Smooth muscle cell (in vitro differentiated cells): ENCODE results near the gene PIP4K2B. TPM values are rescaled to one million over a fixed set of nuclear protein-coding genes. Genes with fewer than 3 reads are reported as not detected.
"Not testable (repeated sequence)": the region's sequence is repeated elsewhere in the genome, so short reads cannot be mapped to it uniquely, and the experiment has no call there.

ENCODE experiments used
- DNase-seq: peaks from one replicate; lab custom pipeline; 2025; ENCODE audit not compliant: unreplicated experiment; lab: John Stamatoyannopoulos, UW
- H2AFZ ChIP-seq: fragments of 200-600 bp; sonication (generic); 2 replicates; pipeline ENCODE4 v1.6.0; 2016; ENCODE audit warnings: antibody characterized with exemption, low read depth, mild to moderate bottlenecking
- H3F3A ChIP-seq: fragments of 200-600 bp; sonication (generic); 2 replicates; pipeline ENCODE4 v1.6.0; 2017; ENCODE audit warnings: antibody characterized with exemption, low read depth
- H3K27ac ChIP-seq: fragments of 200-600 bp; sonication (generic); 2 replicates; pipeline ENCODE4 v1.5.1; 2016; ENCODE audit warnings: low read depth, mild to moderate bottlenecking
- H3K27me3 ChIP-seq: fragments of 200-600 bp; sonication (generic); 2 replicates; pipeline ENCODE4 v1.6.1; 2016; ENCODE audit warnings: low read depth, mild to moderate bottlenecking
- H3K36me3 ChIP-seq: fragments of 200-600 bp; sonication (generic); 2 replicates; pipeline ENCODE4 v1.5.1; 2016; ENCODE audit warnings: low read depth
- H3K4me1 ChIP-seq: fragments of 200-600 bp; sonication (generic); 2 replicates; pipeline ENCODE4 v1.5.1; 2016; ENCODE audit warnings: low read depth
- H3K4me2 ChIP-seq: fragments of 200-600 bp; sonication (generic); 2 replicates; pipeline ENCODE4 v1.6.0; 2016; ENCODE audit warnings: mild to moderate bottlenecking
- H3K4me3 ChIP-seq: fragments of 200-600 bp; sonication (generic); 2 replicates; pipeline ENCODE4 v1.5.1; 2016; ENCODE audit warnings: mild to moderate bottlenecking
- H3K79me2 ChIP-seq: fragments of 200-600 bp; sonication (generic); 2 replicates; pipeline ENCODE4 v1.6.0; 2016; ENCODE audit warnings: low read depth, mild to moderate bottlenecking
- H3K9ac ChIP-seq: fragments of 200-600 bp; sonication (generic); 2 replicates; pipeline ENCODE4 v1.6.0; 2016; ENCODE audit warnings: low read depth
- H3K9me3 ChIP-seq: fragments of 200-600 bp; sonication (generic); replicated peaks from 2 replicates; pipeline ENCODE4 v1.5.1; 2016; ENCODE audit warnings: low read depth
- H4K20me1 ChIP-seq: fragments of 200-600 bp; sonication (generic); 2 replicates; pipeline ENCODE4 v1.6.0; 2016; ENCODE audit warnings: low read depth
- CTCF ChIP-seq: fragments of 200-600 bp; sonication (generic); IDR thresholded peaks from 2 replicates; pipeline ENCODE4 v1.5.1; 2017; ENCODE audit warnings: borderline replicate concordance, mild to moderate bottlenecking, antibody characterized with exemption; ENCODE audit not compliant: insufficient read depth, poor library complexity, severe bottlenecking
- WGBS: methylation state at CpG from one replicate; pipeline ENCODE4 v1.1.7; 2016; ENCODE audit warnings: low lambda C conversion rate; 5-methylcytosine and 5-hydroxymethylcytosine counted together
- polyA plus RNA-seq: library from polyadenylated mRNA; unstranded; fragments of >200 nt; fragmentation: Nextera tagmentation; extraction: Ambion mirVana; gene quantifications from 2 replicates; pipeline ENCODE4 v1.2.1, GENCODE V29; 2016
- total RNA-seq: library from RNA; depleted of rRNA; stranded (reverse); fragments of >200 nt; gene quantifications from 2 replicates; pipeline ENCODE4 v1.2.3, GENCODE V29; 2014

Gene PIP4K2B
- total and polyA plus RNA-seq, 2 experiments from 2014 or later = 11.1 to 31.9 TPM

GRCh38 chr17:38729368-38729885 is 69.9 kb downstream of the PIP4K2B start:
- H3K9me3 ChIP-seq = no peaks in the 10 kb centered on the region
- H3K27ac ChIP-seq = no peak overlapping the region
- WGBS = 44% methylated on average over 14 of the region's 14 CpGs

GRCh38 chr17:38728290-38728831 is 71.0 kb downstream of the PIP4K2B start:
- TF ChIP-seq CTCF = no peak
- Histone ChIP-seq H3K4me1 (peaks cover 5% of the 10 kb centered on the region), H3K79me2 (no peaks in the 10 kb centered on the region), H4K20me1 (no peaks in the 10 kb centered on the region), H3K36me3 (no peaks in the 10 kb centered on the region), H3K4me3 (no peak overlapping the region), H3K4me2 (no peak overlapping the region), H3F3A (peaks cover 12% of the 10 kb centered on the region), H2AFZ (no peak overlapping the region), H3K9me3 (no peaks in the 10 kb centered on the region), H3K9ac (no peak overlapping the region), H3K27me3 (no peaks in the 10 kb centered on the region), H3K27ac (no peak overlapping the region)
- no peak for DNase-seq
- WGBS = 88% methylated on average over 8 of the region's 8 CpGs

More at GRCh38 chr17:38729368-38729885, 69.9 kb downstream of the PIP4K2B start:
- H4K20me1 ChIP-seq = peaks cover 7% of the 10 kb centered on the region
- H3K9ac ChIP-seq = peak overlapping the region; percentile 60
- peak overlapping the region; percentile 72 for H3K4me3 ChIP-seq
- H3K79me2 ChIP-seq = no peaks in the 10 kb centered on the region
- no peaks in the 10 kb centered on the region for H3K36me3 ChIP-seq
- peaks cover 5% of the 10 kb centered on the region for H3K4me1 ChIP-seq
- no peak for DNase-seq
- H3F3A ChIP-seq = peaks cover 12% of the 10 kb centered on the region
- TF ChIP-seq CTCF = no peak
- no peak overlapping the region for H2AFZ ChIP-seq
- H3K4me2 ChIP-seq = peak overlapping the region; percentile 89
- H3K27me3 ChIP-seq = no peaks in the 10 kb centered on the region

DNA sequence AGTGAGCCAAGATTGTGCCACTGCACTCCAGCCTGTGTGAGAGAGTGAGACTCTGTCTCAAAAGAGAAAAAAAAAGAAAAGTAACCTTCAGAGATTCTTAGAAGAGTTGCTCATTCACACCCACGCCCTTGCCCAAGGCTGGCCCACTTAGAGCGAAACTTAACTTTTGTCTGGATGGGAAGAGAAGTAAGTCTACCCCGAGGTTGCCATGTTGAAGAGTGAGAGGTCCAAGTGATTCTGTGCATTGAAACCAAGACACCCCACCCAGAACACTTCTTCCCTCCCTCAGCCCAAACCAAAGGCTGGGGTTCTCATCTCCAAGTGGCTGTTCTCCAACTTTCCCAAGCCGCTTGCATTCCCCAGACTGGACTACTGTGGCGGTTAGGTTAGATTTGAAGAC is 71.6 kb downstream of the PIP4K2B start:
- Histone ChIP-seq H3K4me2 (no peak overlapping the region), H3K4me1 (peaks cover 5% of the 10 kb centered on the region), H3K9ac (no peak overlapping the region), H3K9me3 (no peaks in the 10 kb centered on the region), H3K79me2 (no peaks in the 10 kb centered on the region), H3K36me3 (no peaks in the 10 kb centered on the region), H4K20me1 (no peaks in the 10 kb centered on the region), H3K4me3 (no peak overlapping the region), H3F3A (peaks cover 12% of the 10 kb centered on the region), H3K27me3 (no peaks in the 10 kb centered on the region), H2AFZ (no peak overlapping the region), H3K27ac (no peak overlapping the region)
- no peak for DNase-seq
- 87% methylated on average over 5 of the region's 5 CpGs for WGBS
- TF ChIP-seq CTCF = no peak

DNA sequence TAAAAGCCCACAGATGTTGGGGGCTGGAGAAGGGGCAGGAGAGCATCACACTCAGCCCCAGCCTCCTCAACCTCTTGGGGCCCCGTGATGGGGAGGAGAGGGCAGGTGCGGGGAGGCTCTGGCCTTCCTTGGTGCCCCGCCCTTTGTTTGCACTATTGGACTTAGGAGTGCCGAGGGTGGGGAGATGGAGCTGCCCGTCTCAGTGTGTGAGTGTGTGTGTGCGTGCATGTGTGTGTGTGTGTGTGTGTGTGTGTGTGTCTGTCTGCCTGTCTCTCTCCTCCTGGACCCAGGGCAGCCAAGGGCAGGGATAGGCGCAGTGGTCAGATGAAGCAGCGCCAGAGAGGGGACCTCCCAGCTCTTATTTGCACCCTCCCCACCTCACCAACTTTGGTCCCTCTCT is 73.2 kb downstream of the PIP4K2B start:
- not testable (repeated sequence) for H3K9ac ChIP-seq

More for the DNA sequence above, 73.2 kb downstream of the PIP4K2B start:
- H3K36me3 ChIP-seq, H3K9me3 ChIP-seq, H3K4me3 ChIP-seq, H3K4me2 ChIP-seq, H3K4me1 ChIP-seq, H2AFZ ChIP-seq, DNase-seq, H3F3A ChIP-seq, H3K79me2 ChIP-seq, H4K20me1 ChIP-seq, H3K27ac ChIP-seq, H3K27me3 ChIP-seq: not testable (repeated sequence)
- WGBS = 84% methylated on average over 5 of the region's 8 CpGs
